GM19025 (cell line): ENCODE results near the gene INVS.

Source experiments
- ATAC-seq: cut with Tn5 transposase; IDR thresholded peaks from one replicate; pipeline ENCODE4 v1.9.1; 2021; ENCODE audit warnings: mild to moderate bottlenecking, low read depth, moderate library complexity; ENCODE audit not compliant: unreplicated experiment

The INVS gene

GRCh38 chr9:100240512-100240911 lies 141.5 kb downstream of the INVS start:
- ATAC-seq, result no peak

- ATAC-seq, result no peak
Measured at GRCh38 chr9:100267211-100267610, 168.2 kb downstream of the INVS start.

DNA sequence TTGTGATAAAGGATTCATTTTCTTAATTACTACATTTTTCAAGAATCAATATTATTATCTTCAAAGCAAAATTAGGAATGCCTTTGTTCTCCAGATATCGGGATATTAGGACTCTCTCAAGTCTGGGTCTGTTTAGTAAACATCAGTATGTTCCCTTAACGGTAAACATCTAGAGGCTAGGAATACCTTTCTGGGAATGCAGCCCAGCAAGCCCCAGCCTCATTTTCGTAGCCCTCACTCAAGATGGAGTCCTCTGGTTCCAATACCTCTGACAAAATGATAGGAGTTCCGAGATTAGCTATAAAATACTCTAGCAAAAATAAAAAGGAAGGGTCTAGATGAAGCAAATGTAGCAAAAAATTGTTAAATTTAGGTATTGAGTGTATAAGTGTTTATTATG lies 169.2 kb downstream of the INVS start:
- ATAC-seq, result no peak

DNA sequence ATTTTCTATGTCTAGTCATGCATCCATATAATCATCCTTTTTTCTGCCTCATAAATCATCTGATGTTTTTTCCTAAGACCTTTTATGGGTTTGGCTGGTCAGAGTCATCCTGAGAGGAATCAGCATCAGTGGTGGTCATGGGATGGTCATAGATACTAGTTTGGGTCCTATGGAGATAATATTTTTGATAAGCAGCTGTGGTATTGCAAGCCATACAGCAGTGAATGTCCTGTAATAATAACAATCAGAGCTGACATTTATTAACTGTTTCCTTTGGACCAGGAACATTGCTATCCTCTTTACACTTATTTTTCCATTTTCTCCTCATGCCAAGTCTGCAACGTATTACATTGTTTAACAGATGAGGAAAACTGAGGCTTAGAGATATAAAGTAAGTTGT lies 170.6 kb downstream of the INVS start:
- ATAC-seq, result no peak

DNA sequence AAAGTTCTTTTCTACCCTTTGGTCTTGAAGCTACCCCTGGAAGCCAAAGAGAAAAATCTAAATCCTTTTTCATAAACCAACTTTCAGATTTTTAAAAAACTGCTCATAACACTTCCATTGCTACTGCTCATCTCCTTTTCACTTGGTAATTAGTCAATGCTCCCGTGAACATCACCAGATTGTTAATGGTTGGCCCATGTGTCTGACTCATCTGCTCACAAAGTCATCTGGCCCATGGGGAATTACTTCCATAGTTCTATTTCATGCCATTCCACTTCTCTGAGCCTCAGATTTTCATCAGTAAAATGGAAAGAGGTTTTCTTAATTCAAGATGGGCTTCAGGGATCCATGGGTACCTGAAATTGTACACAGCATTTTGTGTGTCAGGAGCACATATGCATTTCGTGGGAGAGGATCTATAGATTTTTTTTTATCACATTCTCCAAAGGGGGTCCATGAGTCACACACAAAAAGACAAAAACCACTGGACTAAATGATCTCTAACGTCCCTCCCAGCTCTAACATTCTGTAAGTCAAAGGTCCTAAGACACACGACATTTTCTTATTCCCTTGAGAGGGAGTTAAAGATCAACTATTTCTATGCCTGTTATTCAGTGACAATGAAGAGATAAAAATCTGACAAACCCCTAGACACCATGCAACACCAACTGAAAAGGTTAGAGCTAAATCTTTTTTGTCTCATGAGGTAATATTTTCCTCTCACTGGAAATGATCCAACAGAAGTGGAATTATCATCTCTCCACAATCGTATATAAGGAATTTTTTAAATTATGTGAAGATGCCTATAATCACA lies 178.3 kb downstream of the INVS start:
- no peak for ATAC-seq

DNA sequence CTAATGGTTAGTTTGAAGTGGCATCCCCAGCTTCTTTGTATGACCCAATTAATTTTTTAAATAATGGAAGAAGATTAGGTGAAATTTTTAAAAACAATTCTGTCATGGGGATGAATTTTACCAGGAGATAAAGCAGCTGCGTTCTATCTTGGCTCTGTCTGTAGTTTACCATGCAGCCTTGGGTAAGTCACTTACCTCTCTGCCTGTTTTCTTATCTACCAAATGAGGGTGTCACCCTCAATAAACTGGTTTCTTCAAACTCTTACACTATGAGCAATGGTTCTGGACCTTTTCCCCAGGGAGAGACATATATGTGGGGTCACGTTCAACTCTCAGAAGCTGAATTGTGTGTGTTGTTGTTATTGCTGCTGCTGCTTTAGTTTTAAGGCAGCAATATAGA lies 182.0 kb downstream of the INVS start:
- no peak for ATAC-seq

DNA sequence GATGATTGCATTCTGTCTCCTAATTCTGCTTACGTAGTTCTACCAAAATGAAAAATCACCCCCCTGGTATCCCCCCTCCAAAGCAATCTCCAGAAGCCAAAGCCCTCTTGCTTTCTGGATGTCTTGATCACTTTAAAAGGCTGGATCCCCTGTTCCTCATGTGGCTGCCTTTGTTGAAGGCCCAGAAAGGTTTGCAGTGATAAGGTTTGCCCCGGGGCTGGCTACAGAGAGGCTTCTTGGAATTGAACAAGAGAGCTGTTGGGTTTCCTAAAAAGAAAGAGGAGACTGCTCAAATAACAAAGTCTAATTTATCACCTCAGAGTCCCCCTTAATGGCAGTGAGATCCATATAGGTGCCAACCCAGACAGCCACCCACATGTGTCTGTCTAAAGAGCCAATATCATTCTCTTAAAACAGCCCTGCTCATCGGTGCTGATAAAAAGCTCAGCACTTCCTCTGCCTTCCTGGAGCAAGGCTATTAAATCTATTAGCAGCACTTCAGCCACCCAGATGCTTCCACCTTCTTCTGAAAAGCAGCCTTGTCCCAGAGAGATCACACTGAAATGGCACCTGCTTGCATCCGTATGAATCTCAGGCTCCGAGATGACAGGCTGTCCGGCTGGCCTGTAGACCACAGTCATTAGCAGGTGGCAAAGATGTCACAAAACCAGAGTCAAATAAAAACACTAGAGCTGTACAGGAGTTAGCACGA lies 182.8 kb downstream of the INVS start:
- ATAC-seq, result no peak

DNA sequence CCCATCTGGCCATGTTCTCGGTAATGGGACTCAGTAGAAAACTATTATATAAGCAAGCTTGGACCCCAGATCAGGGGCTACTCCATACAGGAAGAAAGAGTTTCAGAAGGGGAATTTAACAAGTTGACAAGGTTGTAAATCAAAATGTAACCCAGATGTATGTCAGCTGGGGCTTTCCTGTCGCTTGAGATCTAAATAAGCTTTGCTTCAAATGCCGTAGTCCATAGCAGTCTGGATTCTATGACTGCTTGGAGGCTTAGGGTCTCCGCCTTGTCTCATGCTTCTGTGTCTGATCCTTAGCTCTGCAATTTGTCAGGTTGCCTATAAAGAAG lies 183.3 kb downstream of the INVS start:
- no peak for ATAC-seq

DNA sequence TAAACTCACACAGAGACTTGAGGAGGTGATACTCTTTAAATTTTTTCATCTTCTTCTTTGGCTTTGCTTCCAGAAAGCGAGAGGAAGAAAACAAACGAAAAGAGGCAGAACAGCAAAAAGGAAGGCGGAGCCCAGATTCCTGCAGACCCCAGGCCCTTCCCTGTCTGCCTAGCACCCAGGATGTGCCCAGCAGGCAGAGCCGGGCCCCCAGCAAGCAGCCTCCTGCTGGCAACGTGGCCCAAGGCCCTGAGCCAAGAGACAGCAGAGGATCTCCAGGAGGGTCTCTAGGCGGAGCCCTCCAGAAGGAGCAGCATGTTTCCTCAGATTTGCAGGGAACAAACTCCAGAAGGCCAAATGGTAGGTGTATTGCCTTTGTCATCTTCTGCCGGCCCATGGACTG lies 185.2 kb downstream of the INVS start:
- no peak for ATAC-seq

GRCh38 chr9:100285080-100285479 lies 186.0 kb downstream of the INVS start:
- ATAC-seq, result no peak

- no peak for ATAC-seq
Measured at GRCh38 chr9:100285601-100286000, 186.6 kb downstream of the INVS start.

DNA sequence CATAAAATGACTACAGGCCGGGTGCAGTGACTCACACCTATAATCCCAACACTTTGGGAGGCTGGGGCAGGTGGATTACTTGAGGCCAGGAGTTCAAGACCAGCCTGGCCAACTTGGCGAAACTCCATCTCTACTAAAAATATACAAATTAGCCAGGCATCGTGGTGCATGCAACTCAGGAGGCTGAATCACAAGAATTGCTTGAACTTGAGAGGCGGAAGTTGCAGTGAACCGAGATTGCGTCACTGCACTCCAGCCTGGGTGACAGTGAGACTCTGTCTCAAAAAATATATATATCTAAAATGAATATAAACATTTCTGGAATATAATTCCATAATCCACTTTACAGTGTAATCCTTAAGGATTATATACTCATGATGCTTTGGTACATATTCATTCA lies 187.2 kb downstream of the INVS start:
- no peak for ATAC-seq

DNA sequence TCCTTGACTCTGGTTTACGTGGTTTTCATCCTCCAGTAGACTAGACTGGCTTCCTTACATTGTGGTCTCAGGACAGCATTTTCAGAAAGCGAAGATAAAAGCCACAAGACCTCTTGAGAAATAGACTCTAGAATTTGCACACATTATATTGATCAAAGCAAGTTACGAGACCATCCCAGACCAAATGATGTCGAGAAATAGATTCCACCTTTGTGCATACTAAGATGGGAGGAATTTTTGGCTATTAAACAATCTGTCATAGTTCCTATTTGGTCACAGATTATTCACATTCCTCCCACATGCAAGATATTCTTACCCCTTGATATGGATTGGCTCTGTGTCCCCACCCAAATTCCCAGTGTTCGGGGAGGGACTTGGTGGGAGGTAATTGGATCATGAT lies 188.1 kb downstream of the INVS start:
- ATAC-seq, result no peak

- no peak for ATAC-seq
Measured at GRCh38 chr9:100290714-100291113, 191.7 kb downstream of the INVS start.

GRCh38 chr9:100292414-100292813 lies 193.4 kb downstream of the INVS start:
- no peak for ATAC-seq

- ATAC-seq, result no peak
Measured at GRCh38 chr9:100294341-100294740, 195.3 kb downstream of the INVS start.

DNA sequence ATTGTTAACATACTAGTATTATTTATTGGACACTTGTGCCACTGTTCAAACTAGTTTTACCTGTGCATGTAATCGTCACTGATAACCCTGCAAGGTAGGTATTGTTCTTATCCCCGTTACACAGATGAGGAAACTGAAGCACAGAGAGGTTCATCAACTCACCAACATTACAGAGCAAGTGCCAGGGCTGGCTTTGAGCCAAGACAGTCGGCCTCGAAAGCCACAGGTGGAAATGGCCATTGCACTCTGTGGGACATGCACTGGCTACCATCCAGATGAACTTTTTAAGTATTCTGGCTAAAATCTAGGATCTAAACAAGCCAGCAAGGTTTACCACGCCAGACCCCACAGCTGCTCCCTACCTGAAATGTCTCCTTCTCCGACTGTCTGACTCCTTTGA lies 195.8 kb downstream of the INVS start:
- ATAC-seq, result no peak

DNA sequence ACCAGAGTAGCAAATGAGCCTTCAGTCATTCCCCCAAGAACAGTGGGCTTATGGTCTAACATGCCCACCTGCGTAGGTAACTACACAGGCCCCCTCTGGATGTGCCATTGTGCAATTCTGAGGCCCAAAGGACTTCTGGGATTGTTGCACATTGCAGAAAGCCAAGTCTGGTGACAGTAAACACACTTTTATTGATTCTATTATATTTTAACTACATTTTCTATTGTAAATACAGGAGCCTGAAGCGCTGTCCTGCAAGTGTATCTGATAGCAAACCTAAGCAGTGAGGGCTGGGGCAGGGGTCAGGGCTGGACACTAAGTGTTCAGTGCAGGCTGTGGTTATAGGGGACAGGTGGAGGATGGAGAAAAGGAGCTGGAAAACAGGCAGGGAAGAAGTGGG lies 196.2 kb downstream of the INVS start:
- ATAC-seq, result no peak

DNA sequence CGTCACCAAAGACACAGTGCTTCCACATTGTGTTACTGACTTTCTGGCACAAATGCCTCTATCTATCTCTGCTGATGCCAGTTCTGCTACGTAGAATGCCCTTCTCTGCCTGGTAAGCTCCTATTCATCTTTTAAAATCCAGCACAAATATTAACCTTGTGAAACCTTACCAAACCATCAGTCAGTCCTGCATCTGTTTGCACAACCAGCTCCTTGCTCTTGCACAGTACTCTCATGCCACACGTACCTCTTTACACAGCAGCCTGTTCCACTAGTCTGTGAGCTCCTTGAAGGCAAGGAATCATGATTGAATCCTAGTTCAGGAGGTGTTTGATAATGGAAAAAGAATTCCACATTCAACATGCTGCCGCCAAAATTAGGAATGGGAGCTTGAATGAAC lies 197.4 kb downstream of the INVS start:
- no peak for ATAC-seq

- ATAC-seq, result no peak
Measured at GRCh38 chr9:100298378-100298777, 199.3 kb downstream of the INVS start.

- no peak for ATAC-seq
Measured at GRCh38 chr9:100303747-100304146, 204.7 kb downstream of the INVS start.

DNA sequence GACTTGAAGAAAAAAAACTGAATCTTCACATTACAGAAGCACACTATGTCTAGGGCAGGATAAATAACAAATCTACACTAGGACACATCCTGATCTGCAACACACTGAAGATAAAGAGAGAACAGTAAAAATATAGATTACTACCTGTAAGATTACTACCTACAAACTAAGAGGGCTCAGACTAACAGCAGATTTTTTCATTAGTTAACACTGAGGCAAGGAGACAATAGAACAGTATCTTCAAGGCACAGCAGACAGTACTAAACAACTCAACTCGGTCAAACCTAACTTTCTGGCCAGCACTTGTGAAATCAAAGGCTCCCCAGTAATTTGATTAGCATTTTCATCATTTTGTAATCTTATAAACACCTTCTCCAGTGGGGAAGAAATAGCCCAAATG lies 207.2 kb downstream of the INVS start:
- no peak for ATAC-seq
